ENCODE data around the gene COL27A1. TPM values are rescaled to one million over a fixed set of nuclear protein-coding genes. Genes with fewer than 3 reads are reported as not detected.

COL27A1 gene
- total and polyA plus RNA-seq, 9 of the 15 experiments (the other 6 are each of a cell fraction or from before 2014, with no cell fraction given): 0.07 TPM; not detected in 8

DNA sequence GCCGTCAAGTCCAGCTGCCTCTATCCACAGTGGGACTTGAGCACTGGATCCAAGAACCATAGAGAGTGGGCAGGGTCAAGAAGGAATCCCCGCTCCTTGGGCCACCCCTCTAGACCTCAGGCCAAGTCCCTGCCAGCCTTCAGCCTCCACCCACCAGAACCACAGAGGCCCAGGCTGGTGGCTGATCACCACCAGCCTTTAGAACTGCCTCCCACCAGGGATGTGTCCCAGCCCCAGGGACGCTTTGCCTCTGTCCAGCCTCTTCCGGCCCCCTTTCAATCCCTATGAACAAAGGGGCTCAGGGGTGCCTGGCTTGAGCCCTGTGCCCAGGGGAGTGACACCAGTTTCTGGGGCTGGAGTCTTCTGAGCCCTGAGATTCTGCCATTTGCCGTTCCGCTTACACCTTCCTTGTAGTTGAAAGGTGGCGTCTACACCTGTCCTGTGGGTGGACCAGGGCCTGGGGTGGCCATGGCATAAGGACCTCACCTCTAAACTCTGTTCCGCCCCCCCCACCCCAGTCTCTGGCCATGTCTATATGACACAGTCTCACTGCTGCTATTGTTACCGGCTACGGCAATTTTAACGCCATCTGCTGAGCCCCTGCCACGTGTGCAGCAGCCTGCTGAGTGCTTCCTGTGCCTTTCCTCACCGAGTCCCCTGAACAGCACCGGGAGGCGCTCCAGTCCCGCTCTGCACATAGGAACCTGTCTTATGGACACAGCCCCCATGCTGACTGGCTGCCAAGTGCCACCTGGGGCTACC is 131.8 kb downstream of the COL27A1 start:
- no peaks in the 10 kb centered on the region for H3K36me3 ChIP-seq (ENCODE audit: control insufficient read depth, insufficient read depth, low read length)
- peaks cover 6% of the 10 kb centered on the region; the same call in 1 of the 2 replicates for H4K20me1 ChIP-seq (replicated peaks; ENCODE audit: control insufficient read depth, insufficient read depth, low read length)
- peaks cover 0 to 4% of the 10 kb centered on the region in 2 experiments; a peak in 2 of 5 replicates for H3K4me1 ChIP-seq (replicated peaks in 1 of 2; ENCODE audit: control insufficient read depth in 2 of 2, insufficient read depth in 2 of 2, low read length in 2 of 2)
- in situ Hi-C loops (cut with MboI) (loop anchor here (10.0 kb wide), 3 partner anchors 132 to 602 kb away; partner anchors contain the start of gene COL27A1), intact Hi-C loops (cut with micrococcal nuclease) (no loop called here)
- no peak for ATAC-seq
- no peak overlapping the region for H3K4me2 ChIP-seq (ENCODE audit: insufficient read depth, low read length)
- no peak overlapping the region for H3K4me3 ChIP-seq
- no peak for FAIRE-seq
- ChIA-PET CTCF (ENCODE audit: low intra/inter-chr PET ratio) (no interaction called here), POLR2A (interaction anchor here (1.0 kb wide), 1 partner anchor 25 kb away, joined by 3 read pairs; no protein-coding TSS in a partner anchor)
- H3K9ac ChIP-seq (ENCODE audit: insufficient read depth in 1 of 2, low read depth in 2 of 2, low read length in 2 of 2): no peak overlapping the region
- H3K27me3 ChIP-seq (ENCODE audit: control insufficient read depth in 2 of 2, insufficient read depth in 2 of 2, low read length in 2 of 2): peaks cover 0 to 51% of the 10 kb centered on the region in 2 experiments; a peak in 2 of 5 replicates
- H3K9me3 ChIP-seq (replicated peaks; ENCODE audit: control insufficient read depth, insufficient read depth, low read depth, low read length): no peaks in the 10 kb centered on the region
- no peak overlapping the region for H2AFZ ChIP-seq (ENCODE audit: low read depth, low read length)
- no TSS peak for BruUV-seq (replicated peaks)
- no peaks in the 10 kb centered on the region for H3K79me2 ChIP-seq (ENCODE audit: control insufficient read depth, insufficient read depth, low read length)
- TF ChIP-seq, protein P1, sequence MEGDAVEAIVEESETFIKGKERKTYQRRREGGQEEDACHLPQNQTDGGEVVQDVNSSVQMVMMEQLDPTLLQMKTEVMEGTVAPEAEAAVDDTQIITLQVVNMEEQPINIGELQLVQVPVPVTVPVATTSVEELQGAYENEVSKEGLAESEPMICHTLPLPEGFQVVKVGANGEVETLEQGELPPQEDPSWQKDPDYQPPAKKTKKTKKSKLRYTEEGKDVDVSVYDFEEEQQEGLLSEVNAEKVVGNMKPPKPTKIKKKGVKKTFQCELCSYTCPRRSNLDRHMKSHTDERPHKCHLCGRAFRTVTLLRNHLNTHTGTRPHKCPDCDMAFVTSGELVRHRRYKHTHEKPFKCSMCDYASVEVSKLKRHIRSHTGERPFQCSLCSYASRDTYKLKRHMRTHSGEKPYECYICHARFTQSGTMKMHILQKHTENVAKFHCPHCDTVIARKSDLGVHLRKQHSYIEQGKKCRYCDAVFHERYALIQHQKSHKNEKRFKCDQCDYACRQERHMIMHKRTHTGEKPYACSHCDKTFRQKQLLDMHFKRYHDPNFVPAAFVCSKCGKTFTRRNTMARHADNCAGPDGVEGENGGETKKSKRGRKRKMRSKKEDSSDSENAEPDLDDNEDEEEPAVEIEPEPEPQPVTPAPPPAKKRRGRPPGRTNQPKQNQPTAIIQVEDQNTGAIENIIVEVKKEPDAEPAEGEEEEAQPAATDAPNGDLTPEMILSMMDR (IDR thresholded peaks at IDR 0.05 in 2 of 3, conservative IDR thresholded peaks at IDR 0.05 in 1 of 3; ENCODE audit: insufficient read depth in 2 of 3, low read depth in 1 of 3, low read length in 3 of 3): peak in 1 of 3 experiments; percentile 7; a peak in 1 of 6 replicates
- TF ChIP-seq, protein P2, sequence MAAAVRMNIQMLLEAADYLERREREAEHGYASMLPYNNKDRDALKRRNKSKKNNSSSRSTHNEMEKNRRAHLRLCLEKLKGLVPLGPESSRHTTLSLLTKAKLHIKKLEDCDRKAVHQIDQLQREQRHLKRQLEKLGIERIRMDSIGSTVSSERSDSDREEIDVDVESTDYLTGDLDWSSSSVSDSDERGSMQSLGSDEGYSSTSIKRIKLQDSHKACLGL (CRISPR knock-in tag; IDR thresholded peaks at IDR 0.05; ENCODE audit: borderline replicate concordance, poor library complexity, severe bottlenecking): no peak
- H3K9me1 ChIP-seq (ENCODE audit: control insufficient read depth, insufficient read depth, low read length): no peaks in the 10 kb centered on the region
- no peak for DNase-seq (ENCODE audit: extremely low read depth in 1 of 4, low spot score in 3 of 4)
- H3K27ac ChIP-seq (ENCODE audit: extremely low read depth, low read depth, low read length): no peak overlapping the region
- WGBS (ENCODE audit: insufficient coverage, low coverage, missing lambda C conversion rate): 1% methylated on average over 15 of the region's 16 CpGs

Measured in K562 (cell line).